CD4-positive, alpha-beta T cell treated with Interleukin-2 at 100 ng/mL for 4 hours (primary cell): ENCODE data around the gene KLHL14.
A peak's percentile ranks its signal among the peaks of the same experiment; 100 is the strongest.

Experiments
- DNase-seq: peaks from one replicate; pipeline ENCODE4 v3.0.0-alpha.2; 2020; ENCODE audit warnings: low spot score

Gene KLHL14

DNA sequence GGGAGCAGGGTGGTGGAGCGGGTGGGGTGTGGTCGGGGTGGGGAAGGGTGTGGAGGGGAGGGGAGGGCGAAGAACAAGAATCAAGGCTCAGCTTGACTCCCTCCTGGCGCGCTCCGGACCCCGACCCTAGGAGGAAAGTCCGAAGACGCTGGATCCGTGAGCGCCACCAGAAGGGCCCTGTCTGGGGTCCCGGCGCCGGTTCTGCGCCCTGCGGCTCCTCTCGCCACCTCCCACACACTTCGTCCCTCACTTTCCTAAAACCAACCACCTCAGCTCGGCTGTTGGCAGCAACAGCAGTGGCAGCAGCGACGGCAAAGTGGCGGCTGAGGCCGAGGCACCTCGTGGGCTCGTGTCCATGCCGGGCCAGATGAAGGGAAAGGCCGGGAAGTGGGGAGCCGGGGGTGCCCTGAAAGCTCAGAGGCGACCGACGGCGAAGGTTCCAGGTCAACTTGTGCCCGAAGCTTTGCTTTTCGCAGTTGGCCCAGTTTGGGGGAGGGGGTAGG is 2.1 kb downstream of the KLHL14 start:
- no peak for DNase-seq

- DNase-seq = no peak
These were observed 2.7 kb downstream of the KLHL14 start for GRCh38 chr18:32770054-32770665.

DNA sequence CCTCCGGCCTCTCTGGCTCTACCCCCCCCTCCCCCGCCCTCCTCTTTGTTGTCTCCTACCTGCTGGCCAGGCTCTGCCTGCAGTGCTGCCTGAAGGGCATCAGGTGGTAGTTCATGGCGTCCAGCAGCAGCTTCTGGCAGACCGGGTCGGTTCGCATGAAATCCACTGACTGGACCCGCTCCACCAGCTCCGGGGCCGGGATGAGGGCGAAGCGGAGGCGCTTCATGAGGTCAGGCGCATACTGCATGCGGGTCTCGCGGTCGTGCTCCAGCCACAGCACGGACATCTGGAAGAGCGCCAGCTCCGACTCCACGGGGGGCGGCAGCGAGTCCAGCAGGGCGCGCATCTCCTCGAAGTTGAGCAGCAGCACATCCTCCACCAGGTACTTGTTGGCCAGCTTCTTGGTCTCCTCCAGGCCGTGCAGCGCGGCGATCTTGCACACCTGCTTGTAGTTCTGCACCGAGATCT is 3.2 kb downstream of the KLHL14 start:
- no peak for DNase-seq

- no peak for DNase-seq
These were observed 3.7 kb downstream of the KLHL14 start for GRCh38 chr18:32769071-32769585.

DNA sequence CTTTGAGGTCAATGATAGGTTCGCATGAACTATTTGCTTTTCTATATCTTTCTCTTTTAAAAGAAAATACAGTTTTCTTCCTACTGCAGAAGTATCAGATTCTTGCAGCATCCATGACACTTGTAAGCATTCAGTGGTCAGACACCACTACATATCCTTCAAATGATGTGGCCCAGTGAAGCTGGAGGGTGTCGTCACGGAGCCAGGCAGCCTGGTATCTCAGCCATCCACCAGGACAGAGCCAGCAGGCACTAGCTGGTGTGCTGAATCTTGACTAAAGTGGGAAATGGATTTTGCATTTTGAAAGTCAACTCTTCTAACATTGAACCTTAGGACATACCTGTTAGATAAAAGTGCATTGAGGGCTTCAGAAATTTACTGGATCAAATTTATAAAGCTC is 5.4 kb downstream of the KLHL14 start:
- DNase-seq = no peak

- DNase-seq = no peak
These were observed 8.1 kb downstream of the KLHL14 start for GRCh38 chr18:32764611-32765244.

DNA sequence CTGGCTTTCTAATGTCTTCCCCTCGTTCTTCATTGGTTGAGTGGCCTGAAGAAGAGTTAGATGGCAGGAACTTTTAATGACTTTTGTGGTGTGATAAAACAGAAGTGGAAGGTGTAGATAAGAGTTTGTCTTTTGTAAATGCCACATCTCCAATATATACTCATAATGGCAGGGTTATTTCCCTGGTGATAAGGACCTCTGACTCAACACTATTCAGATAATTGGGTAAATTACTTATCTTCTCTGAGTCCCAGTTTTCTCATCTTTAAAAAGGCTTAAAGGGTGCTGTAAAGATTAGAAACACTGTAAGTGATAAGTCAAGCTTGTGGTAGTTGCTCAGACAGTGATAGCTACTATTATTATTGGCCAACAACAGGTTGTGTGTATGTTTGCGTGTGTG is 9.5 kb downstream of the KLHL14 start:
- DNase-seq = no peak

DNA sequence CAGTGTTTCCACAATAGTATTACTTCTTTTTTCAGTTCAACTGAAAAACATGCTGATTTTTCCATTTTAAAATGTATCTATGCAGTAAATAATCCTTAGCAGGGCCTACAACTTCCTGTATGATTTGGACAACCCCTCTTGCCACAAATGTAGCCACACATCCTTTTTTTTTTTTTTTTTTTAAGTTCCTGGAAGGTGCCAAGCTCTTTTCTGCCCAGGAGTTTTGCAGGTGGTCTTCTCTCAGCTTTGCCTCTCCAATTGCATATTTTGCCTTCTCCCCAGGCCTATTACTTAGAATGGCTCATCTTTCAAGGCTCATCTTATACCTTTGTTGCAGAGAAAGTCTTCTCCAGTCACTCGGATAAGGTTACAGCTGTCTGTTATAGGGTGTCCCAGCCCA is 11.6 kb downstream of the KLHL14 start:
- DNase-seq = no peak

DNA sequence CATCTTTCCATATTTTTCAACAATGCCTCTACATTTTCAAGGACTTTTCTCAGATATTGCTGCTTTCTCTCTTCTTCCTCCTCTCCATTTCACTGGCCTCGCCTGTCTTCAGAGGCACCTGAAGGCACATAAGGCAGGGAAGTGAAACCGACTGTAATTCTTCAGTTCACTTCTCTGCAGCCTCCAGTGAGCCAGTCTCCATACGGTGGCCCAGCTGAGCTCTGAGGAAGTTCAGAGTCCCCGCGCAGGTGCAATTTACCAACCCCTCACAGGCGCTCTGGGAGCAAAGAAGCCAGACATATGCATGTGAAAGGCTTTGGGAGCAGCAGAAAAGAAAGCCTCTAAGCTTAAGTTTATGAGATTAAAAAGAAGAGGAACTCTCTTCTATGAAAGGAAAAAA is 12.4 kb downstream of the KLHL14 start:
- DNase-seq = no peak

- DNase-seq = no peak
These were observed 13.1 kb downstream of the KLHL14 start for GRCh38 chr18:32759611-32760167.

DNA sequence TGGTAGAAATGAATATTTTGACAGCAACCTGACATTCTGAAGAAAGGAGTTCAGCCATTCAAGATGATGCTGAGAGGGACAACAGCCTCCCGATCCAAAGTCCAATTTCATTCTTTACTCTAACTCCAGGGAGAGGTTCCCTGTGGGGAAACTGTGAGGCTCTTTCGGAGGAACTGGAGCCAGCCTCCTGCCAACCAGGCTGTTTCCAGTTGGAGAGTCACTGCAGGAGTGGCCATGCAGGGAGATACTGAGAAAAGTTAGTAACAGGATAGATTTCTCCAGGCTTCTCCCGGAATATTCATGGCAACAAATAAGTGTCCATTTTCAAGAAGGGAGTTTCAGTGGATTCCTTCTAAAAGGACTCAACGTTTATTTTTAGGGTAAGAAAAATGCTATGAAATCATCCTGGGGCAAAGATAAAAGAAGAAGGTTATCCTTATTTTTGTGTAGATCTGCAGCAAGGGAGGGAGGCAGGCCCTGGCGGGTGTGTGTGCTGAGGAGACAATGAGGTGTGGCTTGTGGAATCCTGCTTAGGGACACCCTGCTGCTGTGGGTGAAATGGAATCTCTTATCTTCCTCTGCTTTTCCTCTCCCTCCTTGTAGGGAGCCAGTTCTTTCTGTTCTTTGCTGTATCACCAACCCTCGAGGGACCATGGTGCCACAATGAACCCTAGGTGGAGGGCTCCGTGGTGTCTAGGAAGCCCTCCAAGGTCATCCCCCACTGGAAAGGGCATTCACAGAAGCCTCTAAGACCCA is 18.1 kb downstream of the KLHL14 start:
- no peak for DNase-seq

GRCh38 chr18:32753656-32754260 is 19.1 kb downstream of the KLHL14 start:
- no peak for DNase-seq

- DNase-seq = no peak
These were observed 22.5 kb downstream of the KLHL14 start for GRCh38 chr18:32750328-32750727.

GRCh38 chr18:32749809-32750208 is 23.0 kb downstream of the KLHL14 start:
- no peak for DNase-seq

DNA sequence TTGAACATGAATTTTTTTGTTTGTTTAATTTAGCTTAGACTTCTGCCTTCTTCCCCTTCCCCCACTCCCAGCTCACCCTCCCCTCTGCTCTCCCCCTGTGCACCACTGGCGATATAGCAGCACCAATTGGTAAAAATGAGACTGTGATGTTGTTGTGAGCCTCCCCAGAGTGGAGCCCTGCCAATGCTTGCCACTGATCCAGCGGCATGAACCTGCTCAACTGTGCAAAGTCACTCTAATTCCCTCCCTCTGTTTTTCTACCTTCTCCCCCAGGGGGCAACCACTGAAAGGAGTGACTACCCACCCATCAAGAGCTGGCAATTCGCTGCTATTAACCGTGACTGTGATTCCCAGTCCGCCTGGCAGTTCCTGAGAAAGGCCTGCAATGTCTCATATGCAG is 30.2 kb downstream of the KLHL14 start:
- DNase-seq = no peak

- DNase-seq = no peak
These were observed 37.0 kb downstream of the KLHL14 start for GRCh38 chr18:32735781-32736180.

- DNase-seq = no peak
These were observed 38.4 kb downstream of the KLHL14 start for GRCh38 chr18:32734442-32734841.

DNA sequence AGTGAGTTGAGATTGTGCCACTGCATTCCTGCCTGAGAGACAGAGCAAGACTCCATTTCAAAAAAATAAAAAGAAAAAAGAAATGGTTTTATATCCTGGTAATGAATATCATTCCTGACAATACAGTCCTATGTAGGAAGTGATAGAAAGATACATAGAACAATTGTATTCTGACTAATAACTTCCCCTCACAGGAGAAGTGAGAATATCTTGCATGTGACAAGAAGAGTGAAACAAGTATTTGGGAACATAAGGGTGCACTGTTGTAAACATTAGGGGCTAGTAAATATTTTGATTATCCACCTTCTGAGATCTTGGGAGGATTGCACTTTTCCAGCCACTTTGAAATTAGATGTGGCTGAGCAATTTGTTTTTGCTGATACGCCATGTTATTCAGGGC is 40.7 kb downstream of the KLHL14 start:
- no peak for DNase-seq

- peak; percentile 10 for DNase-seq
These were observed 42.2 kb downstream of the KLHL14 start for GRCh38 chr18:32730620-32731091.

DNA sequence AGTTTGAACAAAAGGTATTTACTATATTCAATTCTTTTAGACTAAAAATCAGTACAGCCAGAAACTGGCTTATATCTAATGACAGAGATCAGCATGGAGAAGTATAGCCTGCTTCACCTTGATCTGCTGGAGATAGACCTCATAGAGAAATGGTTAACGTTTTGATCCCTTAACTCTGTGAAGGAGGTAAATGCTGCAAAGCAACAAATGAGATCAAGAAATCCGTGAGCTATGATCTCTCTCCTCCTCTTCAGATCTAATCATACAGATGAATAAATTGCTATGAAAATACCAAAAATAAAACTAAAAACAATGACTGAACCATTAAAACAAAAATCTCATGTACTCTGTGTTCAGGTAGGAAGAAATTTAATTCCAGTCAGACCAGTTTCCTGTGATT is 42.8 kb downstream of the KLHL14 start:
- no peak for DNase-seq

DNA sequence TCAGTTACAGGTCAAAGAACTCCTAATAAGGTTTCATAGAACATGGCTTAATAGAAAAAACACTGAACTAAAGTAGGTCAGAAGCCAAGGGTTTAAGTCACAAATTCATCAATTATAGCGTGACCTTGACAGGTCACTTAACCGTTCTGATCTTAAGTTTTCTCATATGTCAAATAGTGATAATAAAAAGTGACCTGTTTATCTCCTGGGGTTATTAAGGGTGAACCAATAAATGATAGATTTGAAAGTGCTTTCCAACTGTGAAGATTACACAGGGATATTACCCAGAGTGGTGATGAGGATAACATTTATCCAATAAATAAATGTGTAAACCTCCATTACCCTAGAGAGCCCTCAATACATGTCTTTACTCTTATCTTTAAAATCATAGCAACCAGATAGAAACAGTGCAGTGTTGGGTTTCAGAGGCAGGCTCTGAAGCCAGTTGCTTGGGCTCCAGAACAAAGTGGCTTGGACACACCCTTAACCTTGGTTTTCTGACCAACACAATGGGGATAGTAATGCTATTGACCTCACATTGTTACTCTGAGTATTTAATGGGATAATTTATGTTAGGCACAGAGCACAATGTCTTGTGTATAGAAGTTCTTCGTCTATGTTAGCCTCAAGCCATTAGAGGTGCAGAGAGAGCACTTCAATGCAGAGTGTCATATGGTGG is 48.6 kb downstream of the KLHL14 start:
- DNase-seq = no peak
